Activated naive CD8-positive, alpha-beta T cell treated with anti-CD3 and anti-CD28 coated beads, Interleukin-2, amount 10 ng/mL, durations not matched to agents 7 days and 5 days (primary cell): Measurements from ENCODE around the gene ATP6V1E1. TPM values are rescaled to one million over a fixed set of nuclear protein-coding genes. Genes with fewer than 3 reads are reported as not detected.

ENCODE experiments used
- total RNA-seq, 2 experiments: library from RNA; stranded (reverse); gene quantifications; one replicate each; pipeline ENCODE4 v1.2.3, GENCODE V29; 2021

The ATP6V1E1 gene
- total RNA-seq, 2 experiments from 2014 or later = 84.9 to 88.2 TPM

Other genes starting within 250 kb of the ATP6V1E1 start
- not detected for gene SLC25A18, start 65.3 kb downstream of the ATP6V1E1 start, total RNA-seq
- gene BCL2L13, start 10.0 kb upstream of the ATP6V1E1 start, total RNA-seq = 10 to 100 TPM; 30.8 to 33.6 TPM
- 10 to 100 TPM; 33.6 to 35.6 TPM for gene BID, start 145.7 kb upstream of the ATP6V1E1 start, total RNA-seq